WTC11 (cell line): ENCODE measurements around the gene TBC1D22A. TPM values are rescaled to one million over a fixed set of nuclear protein-coding genes. Genes with fewer than 3 reads are reported as not detected.

Experiments
- ATAC-seq: fragments of 200-7000 bp; cut with Tn5 transposase; 2 replicates; pipeline ENCODE4 v1.10.0; 2021; ENCODE audit warnings: mild to moderate bottlenecking, moderate library complexity
- CTCF ChIA-PET: fragments of 300-600 bp; sonication (Branson Sonifier 250); formaldehyde crosslinking; loops from one replicate; lab custom pipeline; 2021; ENCODE audit warnings: antibody characterized with exemption; lab: Charles Lee
- POLR2A ChIA-PET: fragments of 350-600 bp; sonication (Branson Sonifier 250); formaldehyde crosslinking; loops from one replicate; lab custom pipeline; 2021; ENCODE audit warnings: antibody characterized with exemption; lab: Charles Lee
- DNase-seq: peaks from one replicate; pipeline ENCODE4 v3.0.0; 2021; ENCODE audit warnings: low spot score
- H3K27ac Mint-ChIP-seq: 2 replicates; pipeline ENCODE4 v1.8.0; 2021; ENCODE audit warnings: mixed read lengths
- H3K27me3 Mint-ChIP-seq: 2 replicates; pipeline ENCODE4 v1.8.0; 2021; ENCODE audit warnings: low read depth, mild to moderate bottlenecking, moderate library complexity, mixed read lengths
- H3K36me3 Mint-ChIP-seq: 2 replicates; pipeline ENCODE4 v1.8.0; 2021; ENCODE audit warnings: mixed read lengths
- H3K4me1 Mint-ChIP-seq: 2 replicates; pipeline ENCODE4 v1.8.0; 2022; ENCODE audit warnings: mixed read lengths
- H3K4me3 Mint-ChIP-seq: 2 replicates; pipeline ENCODE4 v1.8.0; 2021; ENCODE audit warnings: mild to moderate bottlenecking, moderate library complexity, mixed read lengths
- H3K9me3 Mint-ChIP-seq: 2 replicates; pipeline ENCODE4 v1.8.0; 2021; ENCODE audit warnings: mixed read lengths
- ATF1 ChIP-seq: sonication (generic); formaldehyde crosslinking; IDR thresholded peaks from 2 replicates; pipeline ENCODE4 v1.8.1; 2023; ENCODE audit warnings: mild to moderate bottlenecking, moderate library complexity, missing genetic modification reagents
- ESRRA ChIP-seq: sonication (generic); formaldehyde crosslinking; IDR thresholded peaks from 2 replicates; pipeline ENCODE4 v1.8.1; 2022; ENCODE audit warnings: mild to moderate bottlenecking, missing genetic modification reagents, borderline replicate concordance
- FOXK1 ChIP-seq: sonication (generic); formaldehyde crosslinking; IDR thresholded peaks from 2 replicates; pipeline ENCODE4 v1.8.0; 2022; ENCODE audit warnings: mild to moderate bottlenecking, moderate library complexity, missing genetic modification reagents
- KAT7 ChIP-seq: sonication (generic); formaldehyde crosslinking; IDR thresholded peaks from 2 replicates; pipeline ENCODE4 v1.8.1; 2023; ENCODE audit warnings: missing genetic modification reagents, mild to moderate bottlenecking, borderline replicate concordance
- MXD4 ChIP-seq: fragments of 250-450 bp; sonication (Bioruptor Pico); IDR thresholded peaks from 2 replicates; pipeline ENCODE4 v1.8.0; 2021; ENCODE audit warnings: mild to moderate bottlenecking, moderate library complexity, borderline replicate concordance
- MYBL2 ChIP-seq: sonication (generic); formaldehyde crosslinking; IDR thresholded peaks from 2 replicates; pipeline ENCODE4 v1.8.1; 2023; ENCODE audit warnings: mild to moderate bottlenecking, moderate library complexity, missing genetic modification reagents
- NR2C2 ChIP-seq: sonication (generic); formaldehyde crosslinking; IDR thresholded peaks from 2 replicates; pipeline ENCODE4 v1.8.0; 2022; ENCODE audit warnings: mild to moderate bottlenecking, missing genetic modification reagents
- OVOL2 ChIP-seq: fragments of 250-450 bp; sonication (Bioruptor Pico); IDR thresholded peaks from 2 replicates; pipeline ENCODE4 v1.9.0; 2021; ENCODE audit warnings: mild to moderate bottlenecking, borderline replicate concordance
- RELA ChIP-seq: sonication (generic); formaldehyde crosslinking; IDR thresholded peaks from 2 replicates; pipeline ENCODE4 v1.8.1; 2022; ENCODE audit warnings: missing genetic modification reagents, mild to moderate bottlenecking, borderline replicate concordance
- RORB ChIP-seq: fragments of 250-450 bp; sonication (Bioruptor Pico); IDR thresholded peaks from 2 replicates; pipeline ENCODE4 v1.9.0; 2021; ENCODE audit warnings: mild to moderate bottlenecking
- SMAD3 ChIP-seq: sonication (generic); formaldehyde crosslinking; IDR thresholded peaks from 2 replicates; pipeline ENCODE4 v1.8.0; 2022; ENCODE audit warnings: missing genetic modification reagents, mild to moderate bottlenecking, borderline replicate concordance
- TP53 ChIP-seq: sonication (generic); formaldehyde crosslinking; IDR thresholded peaks from 2 replicates; pipeline ENCODE4 v1.8.1; 2023; ENCODE audit warnings: mild to moderate bottlenecking, missing genetic modification reagents
- ZBTB21 ChIP-seq: sonication (generic); formaldehyde crosslinking; IDR thresholded peaks from 2 replicates; pipeline ENCODE4 v1.8.1; 2023; ENCODE audit warnings: mild to moderate bottlenecking, missing genetic modification reagents, borderline replicate concordance
- ZNF121 ChIP-seq: sonication (generic); formaldehyde crosslinking; IDR thresholded peaks from 2 replicates; pipeline ENCODE4 v1.8.0; 2023; ENCODE audit warnings: missing genetic modification reagents
- ZNF138 ChIP-seq: sonication (generic); formaldehyde crosslinking; conservative IDR thresholded peaks from 2 replicates; pipeline ENCODE4 v1.8.1; 2022; ENCODE audit warnings: mild to moderate bottlenecking, moderate library complexity, missing genetic modification reagents
- ZNF423 ChIP-seq: fragments of 250-450 bp; sonication (Bioruptor Pico); IDR thresholded peaks from 2 replicates; pipeline ENCODE4 v2.1.2; 2022; ENCODE audit warnings: mild to moderate bottlenecking, moderate library complexity
- total RNA-seq: library from RNA; stranded (reverse); gene quantifications from 3 replicates; pipeline ENCODE4 v1.2.3, GENCODE V29; 2021
- TF ChIP-seq, protein P1 (sequence below): sonication (generic); formaldehyde crosslinking; IDR thresholded peaks from 2 replicates; pipeline ENCODE4 v1.8.0; 2023; ENCODE audit warnings: missing genetic modification reagents
- TF ChIP-seq, protein P2 (sequence below): sonication (generic); formaldehyde crosslinking; IDR thresholded peaks from 2 replicates; pipeline ENCODE4 v1.8.1; 2023; ENCODE audit warnings: mild to moderate bottlenecking, missing genetic modification reagents, borderline replicate concordance
- TF ChIP-seq, protein P3 (sequence below): sonication (generic); formaldehyde crosslinking; IDR thresholded peaks from 2 replicates; pipeline ENCODE4 v1.8.0; 2022; ENCODE audit warnings: mild to moderate bottlenecking, missing genetic modification reagents
- TF ChIP-seq, protein P4 (sequence below): fragments of 250-450 bp; sonication (Bioruptor Pico); IDR thresholded peaks from 2 replicates; pipeline ENCODE4 v1.9.0; 2021; ENCODE audit warnings: moderate library complexity, mild to moderate bottlenecking, inconsistent platforms, borderline replicate concordance
- TF ChIP-seq, protein P5 (sequence below): sonication (generic); formaldehyde crosslinking; IDR thresholded peaks from 2 replicates; pipeline ENCODE4 v1.8.1; 2023; ENCODE audit warnings: mild to moderate bottlenecking, missing genetic modification reagents, moderate library complexity
- TF ChIP-seq, protein P6 (sequence below): sonication (generic); formaldehyde crosslinking; IDR thresholded peaks from 2 replicates; pipeline ENCODE4 v1.8.0; 2022; ENCODE audit warnings: mild to moderate bottlenecking, missing genetic modification reagents
- TF ChIP-seq, protein P7 (sequence below): sonication (generic); formaldehyde crosslinking; IDR thresholded peaks from 2 replicates; pipeline ENCODE4 v1.8.1; 2023; ENCODE audit warnings: mild to moderate bottlenecking, missing genetic modification reagents
- TF ChIP-seq, protein P8 (sequence below): sonication (generic); formaldehyde crosslinking; IDR thresholded peaks from 2 replicates; pipeline ENCODE4 v1.8.1; 2022; ENCODE audit warnings: low read depth, missing genetic modification reagents, borderline replicate concordance

Gene TBC1D22A
- total RNA-seq, 1 experiment from 2014 or later: 18.1 TPM

DNA sequence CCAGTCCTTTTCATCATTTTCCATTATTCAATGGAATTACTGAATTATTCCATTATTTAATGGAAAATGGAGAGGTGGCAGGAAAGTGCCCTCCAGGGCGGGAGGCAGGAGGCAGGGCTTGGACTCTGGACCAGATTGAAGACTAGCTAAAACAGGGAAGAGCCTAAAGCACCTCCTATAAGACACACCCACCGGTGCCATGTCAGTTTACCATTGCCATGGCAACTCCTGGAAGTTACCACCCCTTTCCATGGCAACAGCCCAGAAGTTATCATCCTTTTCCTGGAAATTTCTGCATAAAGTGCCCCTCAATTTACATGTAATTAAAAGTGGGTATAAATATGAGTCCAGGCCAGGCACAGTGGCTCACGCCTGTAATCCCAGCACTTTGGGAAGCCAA, 443.7 kb downstream of the TBC1D22A start:
- peaks cover 10% of the 10 kb centered on the region for H3K9me3 Mint-ChIP-seq
- no peak for ATAC-seq

DNA sequence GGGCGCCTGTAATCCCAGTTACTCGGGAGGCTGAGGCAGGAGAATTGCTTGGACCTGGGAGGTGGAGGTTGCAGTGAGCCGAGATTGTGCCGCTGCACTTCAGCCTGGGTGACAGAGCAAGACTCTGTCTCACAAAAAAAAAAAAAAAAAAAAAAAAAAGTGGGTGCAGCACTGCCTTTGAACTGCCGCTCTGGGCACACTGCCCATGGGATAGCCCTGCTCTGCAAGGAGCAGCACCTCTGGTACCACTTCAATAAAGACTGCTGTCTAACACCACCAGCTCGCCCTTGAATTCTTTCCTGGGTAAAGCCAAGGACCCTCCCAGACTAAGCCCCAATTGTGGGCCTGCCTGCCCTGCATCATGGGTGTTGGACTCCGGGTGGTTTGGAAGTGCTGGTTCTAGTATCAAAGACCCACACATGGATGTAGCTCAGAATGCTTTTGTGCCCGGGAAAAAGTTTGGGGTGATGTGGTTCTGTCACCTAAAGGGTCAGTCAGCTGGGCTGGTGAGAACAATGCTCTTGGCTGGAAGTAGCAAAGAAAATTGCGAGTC, 444.3 kb downstream of the TBC1D22A start:
- CTCF ChIA-PET: no interaction called here
- no peaks in the 10 kb centered on the region for H3K4me1 Mint-ChIP-seq
- no peaks in the 10 kb centered on the region; the same call in 1 of the 2 replicates for H3K27me3 Mint-ChIP-seq
- peaks cover 4% of the 10 kb centered on the region; the same call in 1 of the 2 replicates for H3K36me3 Mint-ChIP-seq
- H3K9me3 Mint-ChIP-seq: peaks cover 10% of the 10 kb centered on the region
- TF ChIP-seq FOXK1 (CRISPR knock-in tag): no peak
- TF ChIP-seq, protein P1, sequence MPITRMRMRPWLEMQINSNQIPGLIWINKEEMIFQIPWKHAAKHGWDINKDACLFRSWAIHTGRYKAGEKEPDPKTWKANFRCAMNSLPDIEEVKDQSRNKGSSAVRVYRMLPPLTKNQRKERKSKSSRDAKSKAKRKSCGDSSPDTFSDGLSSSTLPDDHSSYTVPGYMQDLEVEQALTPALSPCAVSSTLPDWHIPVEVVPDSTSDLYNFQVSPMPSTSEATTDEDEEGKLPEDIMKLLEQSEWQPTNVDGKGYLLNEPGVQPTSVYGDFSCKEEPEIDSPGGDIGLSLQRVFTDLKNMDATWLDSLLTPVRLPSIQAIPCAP (CRISPR knock-in tag): no peak
- no peak for TF ChIP-seq ZBTB21
- no peak for TF ChIP-seq TP53 (CRISPR knock-in tag)
- no peak for TF ChIP-seq RORB (CRISPR knock-in tag)
- TF ChIP-seq, protein P2, sequence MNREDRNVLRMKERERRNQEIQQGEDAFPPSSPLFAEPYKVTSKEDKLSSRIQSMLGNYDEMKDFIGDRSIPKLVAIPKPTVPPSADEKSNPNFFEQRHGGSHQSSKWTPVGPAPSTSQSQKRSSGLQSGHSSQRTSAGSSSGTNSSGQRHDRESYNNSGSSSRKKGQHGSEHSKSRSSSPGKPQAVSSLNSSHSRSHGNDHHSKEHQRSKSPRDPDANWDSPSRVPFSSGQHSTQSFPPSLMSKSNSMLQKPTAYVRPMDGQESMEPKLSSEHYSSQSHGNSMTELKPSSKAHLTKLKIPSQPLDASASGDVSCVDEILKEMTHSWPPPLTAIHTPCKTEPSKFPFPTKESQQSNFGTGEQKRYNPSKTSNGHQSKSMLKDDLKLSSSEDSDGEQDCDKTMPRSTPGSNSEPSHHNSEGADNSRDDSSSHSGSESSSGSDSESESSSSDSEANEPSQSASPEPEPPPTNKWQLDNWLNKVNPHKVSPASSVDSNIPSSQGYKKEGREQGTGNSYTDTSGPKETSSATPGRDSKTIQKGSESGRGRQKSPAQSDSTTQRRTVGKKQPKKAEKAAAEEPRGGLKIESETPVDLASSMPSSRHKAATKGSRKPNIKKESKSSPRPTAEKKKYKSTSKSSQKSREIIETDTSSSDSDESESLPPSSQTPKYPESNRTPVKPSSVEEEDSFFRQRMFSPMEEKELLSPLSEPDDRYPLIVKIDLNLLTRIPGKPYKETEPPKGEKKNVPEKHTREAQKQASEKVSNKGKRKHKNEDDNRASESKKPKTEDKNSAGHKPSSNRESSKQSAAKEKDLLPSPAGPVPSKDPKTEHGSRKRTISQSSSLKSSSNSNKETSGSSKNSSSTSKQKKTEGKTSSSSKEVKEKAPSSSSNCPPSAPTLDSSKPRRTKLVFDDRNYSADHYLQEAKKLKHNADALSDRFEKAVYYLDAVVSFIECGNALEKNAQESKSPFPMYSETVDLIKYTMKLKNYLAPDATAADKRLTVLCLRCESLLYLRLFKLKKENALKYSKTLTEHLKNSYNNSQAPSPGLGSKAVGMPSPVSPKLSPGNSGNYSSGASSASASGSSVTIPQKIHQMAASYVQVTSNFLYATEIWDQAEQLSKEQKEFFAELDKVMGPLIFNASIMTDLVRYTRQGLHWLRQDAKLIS (CRISPR knock-in tag): no peak
- no peak for TF ChIP-seq OVOL2 (CRISPR knock-in tag)
- TF ChIP-seq, protein P3, sequence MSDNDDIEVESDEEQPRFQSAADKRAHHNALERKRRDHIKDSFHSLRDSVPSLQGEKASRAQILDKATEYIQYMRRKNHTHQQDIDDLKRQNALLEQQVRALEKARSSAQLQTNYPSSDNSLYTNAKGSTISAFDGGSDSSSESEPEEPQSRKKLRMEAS (CRISPR knock-in tag): no peak
- no peak for TF ChIP-seq ATF1 (CRISPR knock-in tag)
- TF ChIP-seq NR2C2 (CRISPR knock-in tag): no peak
- ATAC-seq (no peak), DNase-seq (no peak)
- no peak overlapping the region for H3K27ac Mint-ChIP-seq
- H3K4me3 Mint-ChIP-seq: no peak overlapping the region
- POLR2A ChIA-PET: no interaction called here

More for the DNA sequence above, 443.7 kb downstream of the TBC1D22A start:
- Mint-ChIP-seq H3K36me3 (peaks cover 4% of the 10 kb centered on the region; the same call in 1 of the 2 replicates), H3K4me3 (no peak overlapping the region), H3K4me1 (no peaks in the 10 kb centered on the region), H3K27me3 (no peaks in the 10 kb centered on the region; the same call in 1 of the 2 replicates), H3K27ac (no peak overlapping the region)
- ChIA-PET POLR2A (no interaction called here), CTCF (no interaction called here)
- TF ChIP-seq TP53 (CRISPR knock-in tag) (no peak), ATF1 (CRISPR knock-in tag) (no peak), RELA (CRISPR knock-in tag) (no peak), KAT7 (CRISPR knock-in tag) (no peak), SMAD3 (CRISPR knock-in tag) (no peak), MYBL2 (no peak), ESRRA (CRISPR knock-in tag) (no peak), ZNF423 (no peak), ZNF138 (no peak), ZBTB21 (no peak), ZNF121 (CRISPR knock-in tag) (no peak), MXD4 (no peak)
- TF ChIP-seq, protein P4, sequence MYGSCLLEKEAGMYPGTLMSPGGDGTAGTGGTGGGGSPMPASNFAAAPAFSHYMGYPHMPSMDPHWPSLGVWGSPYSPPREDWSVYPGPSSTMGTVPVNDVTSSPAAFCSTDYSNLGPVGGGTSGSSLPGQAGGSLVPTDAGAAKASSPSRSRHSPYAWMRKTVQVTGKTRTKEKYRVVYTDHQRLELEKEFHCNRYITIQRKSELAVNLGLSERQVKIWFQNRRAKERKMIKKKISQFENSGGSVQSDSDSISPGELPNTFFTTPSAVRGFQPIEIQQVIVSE: no peak
- TF ChIP-seq, protein P5, sequence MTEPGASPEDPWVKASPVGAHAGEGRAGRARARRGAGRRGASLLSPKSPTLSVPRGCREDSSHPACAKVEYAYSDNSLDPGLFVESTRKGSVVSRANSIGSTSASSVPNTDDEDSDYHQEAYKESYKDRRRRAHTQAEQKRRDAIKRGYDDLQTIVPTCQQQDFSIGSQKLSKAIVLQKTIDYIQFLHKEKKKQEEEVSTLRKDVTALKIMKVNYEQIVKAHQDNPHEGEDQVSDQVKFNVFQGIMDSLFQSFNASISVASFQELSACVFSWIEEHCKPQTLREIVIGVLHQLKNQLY: no peak
- TF ChIP-seq, protein P6, sequence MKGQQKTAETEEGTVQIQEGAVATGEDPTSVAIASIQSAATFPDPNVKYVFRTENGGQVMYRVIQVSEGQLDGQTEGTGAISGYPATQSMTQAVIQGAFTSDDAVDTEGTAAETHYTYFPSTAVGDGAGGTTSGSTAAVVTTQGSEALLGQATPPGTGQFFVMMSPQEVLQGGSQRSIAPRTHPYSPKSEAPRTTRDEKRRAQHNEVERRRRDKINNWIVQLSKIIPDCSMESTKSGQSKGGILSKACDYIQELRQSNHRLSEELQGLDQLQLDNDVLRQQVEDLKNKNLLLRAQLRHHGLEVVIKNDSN (CRISPR knock-in tag): no peak
- TF ChIP-seq, protein P7, sequence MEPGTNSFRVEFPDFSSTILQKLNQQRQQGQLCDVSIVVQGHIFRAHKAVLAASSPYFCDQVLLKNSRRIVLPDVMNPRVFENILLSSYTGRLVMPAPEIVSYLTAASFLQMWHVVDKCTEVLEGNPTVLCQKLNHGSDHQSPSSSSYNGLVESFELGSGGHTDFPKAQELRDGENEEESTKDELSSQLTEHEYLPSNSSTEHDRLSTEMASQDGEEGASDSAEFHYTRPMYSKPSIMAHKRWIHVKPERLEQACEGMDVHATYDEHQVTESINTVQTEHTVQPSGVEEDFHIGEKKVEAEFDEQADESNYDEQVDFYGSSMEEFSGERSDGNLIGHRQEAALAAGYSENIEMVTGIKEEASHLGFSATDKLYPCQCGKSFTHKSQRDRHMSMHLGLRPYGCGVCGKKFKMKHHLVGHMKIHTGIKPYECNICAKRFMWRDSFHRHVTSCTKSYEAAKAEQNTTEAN (CRISPR knock-in tag): no peak
- TF ChIP-seq, protein P8, sequence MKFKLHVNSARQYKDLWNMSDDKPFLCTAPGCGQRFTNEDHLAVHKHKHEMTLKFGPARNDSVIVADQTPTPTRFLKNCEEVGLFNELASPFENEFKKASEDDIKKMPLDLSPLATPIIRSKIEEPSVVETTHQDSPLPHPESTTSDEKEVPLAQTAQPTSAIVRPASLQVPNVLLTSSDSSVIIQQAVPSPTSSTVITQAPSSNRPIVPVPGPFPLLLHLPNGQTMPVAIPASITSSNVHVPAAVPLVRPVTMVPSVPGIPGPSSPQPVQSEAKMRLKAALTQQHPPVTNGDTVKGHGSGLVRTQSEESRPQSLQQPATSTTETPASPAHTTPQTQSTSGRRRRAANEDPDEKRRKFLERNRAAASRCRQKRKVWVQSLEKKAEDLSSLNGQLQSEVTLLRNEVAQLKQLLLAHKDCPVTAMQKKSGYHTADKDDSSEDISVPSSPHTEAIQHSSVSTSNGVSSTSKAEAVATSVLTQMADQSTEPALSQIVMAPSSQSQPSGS (CRISPR knock-in tag): no peak
- DNase-seq: no peak
